GM23338 (cell line): ENCODE data around the gene RNU6-9. TPM values are rescaled to one million over a fixed set of nuclear protein-coding genes. Genes with fewer than 3 reads are reported as not detected.

Experiments
- ATAC-seq: fragments of 200-7000 bp; cut with Tn5 transposase; 3 replicates; pipeline ENCODE4 v1.9.1; 2020
- DNase-seq: peaks from one replicate; pipeline ENCODE4 v3.0.0-alpha.2; 2015; ENCODE audit warnings: low spot score
- H2AFZ ChIP-seq: fragments of 200-600 bp; sonication (generic); 2 replicates; pipeline ENCODE4 v1.8.0; 2016; ENCODE audit warnings: antibody characterized with exemption, mild to moderate bottlenecking, moderate library complexity
- H3F3A ChIP-seq: fragments of 200-600 bp; sonication (generic); replicated peaks from 2 replicates; pipeline ENCODE4 v1.8.0; 2017; ENCODE audit warnings: antibody characterized with exemption, mixed run types, low read depth
- H3K27ac ChIP-seq: fragments of 200-600 bp; sonication (generic); 2 replicates; pipeline ENCODE4 v1.6.1; 2016; ENCODE audit warnings: low read depth
- H3K27me3 ChIP-seq: fragments of 200-600 bp; sonication (generic); 2 replicates; pipeline ENCODE4 v1.8.0; 2016; ENCODE audit warnings: mild to moderate bottlenecking, mixed run types, moderate library complexity; ENCODE audit not compliant: insufficient read depth
- H3K36me3 ChIP-seq: fragments of 200-600 bp; sonication (generic); 2 replicates; pipeline ENCODE4 v1.8.0; 2016; ENCODE audit warnings: mild to moderate bottlenecking; ENCODE audit not compliant: insufficient read depth
- H3K4me1 ChIP-seq: fragments of 200-600 bp; sonication (generic); 2 replicates; pipeline ENCODE4 v1.8.0; 2016; ENCODE audit warnings: mild to moderate bottlenecking, moderate library complexity; ENCODE audit not compliant: insufficient read depth
- H3K4me2 ChIP-seq: fragments of 200-600 bp; sonication (generic); 2 replicates; pipeline ENCODE4 v1.7.1; 2017; ENCODE audit warnings: mixed run types
- H3K4me3 ChIP-seq: fragments of 200-600 bp; sonication (generic); 2 replicates; pipeline ENCODE4 v1.6.1; 2016; ENCODE audit warnings: mixed run types
- H3K79me2 ChIP-seq: fragments of 200-600 bp; sonication (generic); replicated peaks from 2 replicates; pipeline ENCODE4 v1.8.0; 2017; ENCODE audit warnings: mild to moderate bottlenecking; ENCODE audit not compliant: insufficient read depth
- H3K9me2 ChIP-seq: fragments of 200-600 bp; sonication (generic); 2 replicates; pipeline ENCODE4 v1.8.0; 2017; ENCODE audit not compliant: insufficient read depth
- H4K20me1 ChIP-seq: fragments of 200-600 bp; sonication (generic); replicated peaks from 2 replicates; pipeline ENCODE4 v1.8.0; 2017; ENCODE audit warnings: mild to moderate bottlenecking; ENCODE audit not compliant: insufficient read depth
- H3K27ac Mint-ChIP-seq: 2 replicates; pipeline ENCODE4 v1.8.0; 2020; ENCODE audit warnings: inconsistent platforms, mild to moderate bottlenecking, moderate library complexity, mixed read lengths
- H3K27me3 Mint-ChIP-seq: 3 replicates; pipeline ENCODE4 v1.8.0; 2022; ENCODE audit warnings: low read depth, mild to moderate bottlenecking, moderate library complexity, mixed read lengths, inconsistent platforms; ENCODE audit not compliant: insufficient read depth, poor library complexity
- H3K36me3 Mint-ChIP-seq: 3 replicates; pipeline ENCODE4 v1.8.0; 2021; ENCODE audit warnings: low read depth, mild to moderate bottlenecking, inconsistent platforms, moderate library complexity, mixed read lengths
- H3K4me1 Mint-ChIP-seq: 3 replicates; pipeline ENCODE4 v1.8.0; 2020; ENCODE audit warnings: mild to moderate bottlenecking, inconsistent platforms, mixed read lengths
- H3K4me3 Mint-ChIP-seq: 3 replicates; pipeline ENCODE4 v1.8.0; 2021; ENCODE audit warnings: moderate library complexity, mild to moderate bottlenecking, inconsistent platforms, mixed read lengths
- H3K9me3 Mint-ChIP-seq: 3 replicates; pipeline ENCODE4 v1.8.0; 2020; ENCODE audit warnings: moderate library complexity, mild to moderate bottlenecking, inconsistent platforms, mixed read lengths
- EZH2 ChIP-seq: fragments of 200-600 bp; sonication (generic); IDR thresholded peaks from one replicate; pipeline ENCODE4 v1.8.0; 2017; ENCODE audit warnings: antibody characterized with exemption, mild to moderate bottlenecking, low read depth; ENCODE audit not compliant: unreplicated experiment
- polyA plus RNA-seq: library from polyadenylated mRNA; unstranded; fragments of >200 nt; fragmentation: Nextera tagmentation; extraction: Ambion mirVana; gene quantifications from 2 replicates; pipeline ENCODE4 v1.2.1, GENCODE V29; 2016
- total RNA-seq: library from RNA; depleted of rRNA; stranded (reverse); fragments of >200 nt; shearing (Covaris generic); gene quantifications from 2 replicates; pipeline ENCODE4 v1.2.3, GENCODE V29; 2014
- TF ChIP-seq, protein P1 (sequence below), 2 experiments: fragments of 200-600 bp in 1 of 2; sonication (generic) in 1 of 2; conservative IDR thresholded peaks; 2 replicates each; pipeline versions ENCODE4 v1.5.1 to v1.6.1; 2016 to 2017; ENCODE audit warnings: antibody characterized with exemption in 2 of 2, low read depth in 2 of 2, mild to moderate bottlenecking in 2 of 2, moderate library complexity in 1 of 2

Gene RNU6-9
- total and polyA plus RNA-seq, 2 experiments from 2014 or later: not detected

DNA sequence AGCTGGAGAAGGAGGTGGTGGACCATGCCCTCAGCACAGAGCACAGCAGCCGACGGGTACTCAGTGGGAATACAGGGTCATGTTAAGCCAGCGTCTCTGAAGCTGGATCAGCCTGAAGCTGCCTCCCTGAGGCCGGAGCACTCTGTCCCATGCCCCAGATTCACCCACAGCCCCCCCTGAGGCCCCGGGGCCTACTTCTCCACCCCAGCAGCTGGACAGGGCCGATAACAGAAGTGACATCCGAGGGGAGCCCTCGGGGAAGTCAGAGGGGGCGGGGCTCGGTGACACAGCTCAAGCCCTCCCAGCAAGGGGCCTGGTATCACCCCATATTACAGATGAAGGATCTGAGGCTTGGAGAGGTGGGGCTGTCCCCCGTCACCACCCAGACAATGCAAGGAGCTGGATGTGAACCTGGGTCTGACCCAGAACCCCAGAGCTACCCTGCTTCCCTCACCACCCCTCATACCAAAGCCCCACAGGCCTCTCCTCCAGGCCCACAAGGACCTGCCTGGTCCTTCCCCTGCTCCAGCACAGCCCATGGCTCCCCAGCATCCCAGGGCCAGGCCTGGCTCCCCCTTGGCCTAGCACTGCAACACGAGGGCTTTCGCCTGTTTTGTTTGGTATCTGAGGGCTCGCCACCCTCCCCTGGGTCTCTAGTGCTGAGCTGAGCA lies 14.0 kb downstream of the RNU6-9 start:
- H3K4me3 ChIP-seq: no peak overlapping the region
- H3K36me3 Mint-ChIP-seq: peaks cover 12% of the 10 kb centered on the region; the same call in 2 of the 3 replicates
- no peak overlapping the region for H3K27ac ChIP-seq
- H3K4me1 Mint-ChIP-seq: peaks cover 2% of the 10 kb centered on the region; the same call in 1 of the 3 replicates
- no peaks in the 10 kb centered on the region for H3K9me2 ChIP-seq
- TF ChIP-seq, protein P1, sequence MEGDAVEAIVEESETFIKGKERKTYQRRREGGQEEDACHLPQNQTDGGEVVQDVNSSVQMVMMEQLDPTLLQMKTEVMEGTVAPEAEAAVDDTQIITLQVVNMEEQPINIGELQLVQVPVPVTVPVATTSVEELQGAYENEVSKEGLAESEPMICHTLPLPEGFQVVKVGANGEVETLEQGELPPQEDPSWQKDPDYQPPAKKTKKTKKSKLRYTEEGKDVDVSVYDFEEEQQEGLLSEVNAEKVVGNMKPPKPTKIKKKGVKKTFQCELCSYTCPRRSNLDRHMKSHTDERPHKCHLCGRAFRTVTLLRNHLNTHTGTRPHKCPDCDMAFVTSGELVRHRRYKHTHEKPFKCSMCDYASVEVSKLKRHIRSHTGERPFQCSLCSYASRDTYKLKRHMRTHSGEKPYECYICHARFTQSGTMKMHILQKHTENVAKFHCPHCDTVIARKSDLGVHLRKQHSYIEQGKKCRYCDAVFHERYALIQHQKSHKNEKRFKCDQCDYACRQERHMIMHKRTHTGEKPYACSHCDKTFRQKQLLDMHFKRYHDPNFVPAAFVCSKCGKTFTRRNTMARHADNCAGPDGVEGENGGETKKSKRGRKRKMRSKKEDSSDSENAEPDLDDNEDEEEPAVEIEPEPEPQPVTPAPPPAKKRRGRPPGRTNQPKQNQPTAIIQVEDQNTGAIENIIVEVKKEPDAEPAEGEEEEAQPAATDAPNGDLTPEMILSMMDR (conservative IDR thresholded peaks at IDR 0.05; ENCODE audit: low read depth in 2 of 2): no peak
- no peak for ATAC-seq
- H3K27me3 Mint-ChIP-seq: peaks cover 10% of the 10 kb centered on the region
- H3K27me3 ChIP-seq: no peaks in the 10 kb centered on the region
- H3K9me3 Mint-ChIP-seq: no peaks in the 10 kb centered on the region
- no peak for DNase-seq
- peaks cover 15% of the 10 kb centered on the region; the same call in 1 of the 2 replicates for H3F3A ChIP-seq
- no peak overlapping the region for H3K4me2 ChIP-seq
- peaks cover 46% of the 10 kb centered on the region for H4K20me1 ChIP-seq
- peaks cover 66% of the 10 kb centered on the region for H3K79me2 ChIP-seq
- no peak overlapping the region for H3K4me3 Mint-ChIP-seq
- no peaks in the 10 kb centered on the region for H3K36me3 ChIP-seq
- no peak overlapping the region for H3K27ac Mint-ChIP-seq
- H2AFZ ChIP-seq: no peak overlapping the region
- peaks cover 5% of the 10 kb centered on the region; the same call in 1 of the 2 replicates for H3K4me1 ChIP-seq

DNA sequence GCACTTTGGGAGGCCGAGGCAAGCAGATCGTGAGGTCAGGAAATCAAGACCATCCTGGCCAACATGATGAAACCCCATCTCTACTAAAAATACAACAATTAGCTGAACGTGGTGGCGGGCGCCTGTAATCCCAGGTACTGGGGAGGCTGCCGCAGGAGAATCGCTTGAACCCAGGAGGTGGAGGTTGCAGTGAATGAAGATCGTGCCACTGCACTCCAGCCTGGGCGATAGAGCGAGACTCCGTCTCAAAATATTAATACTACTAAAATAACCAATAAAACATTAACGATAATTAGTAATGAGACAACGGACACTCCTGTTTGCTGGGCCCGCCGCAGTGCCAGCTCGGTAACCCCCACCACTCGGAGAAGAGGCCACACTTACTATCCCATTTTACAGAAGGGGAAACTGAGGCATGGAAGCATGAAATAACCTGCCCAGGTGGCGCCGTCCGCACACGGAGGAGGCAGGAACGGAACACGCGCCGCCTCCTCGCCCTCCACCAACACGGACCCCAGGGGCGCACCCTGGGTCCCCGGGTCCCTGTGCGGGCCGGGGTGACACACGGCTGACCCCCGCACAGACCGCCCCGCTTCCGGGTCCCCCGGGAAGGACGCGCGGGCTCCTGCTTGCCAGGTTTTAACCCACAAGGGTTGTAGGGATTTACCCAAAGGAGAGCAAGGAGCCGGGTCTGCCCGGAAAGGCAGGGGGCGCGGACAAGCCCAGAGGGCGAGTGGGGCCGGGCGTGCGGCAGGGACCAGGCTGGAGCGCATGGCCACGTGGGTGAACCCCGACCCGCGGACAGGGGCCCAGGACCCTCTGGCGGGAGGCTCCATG lies 18.1 kb downstream of the RNU6-9 start:
- DNase-seq: peak; percentile 81
- H3K4me1 ChIP-seq: peaks cover 5% of the 10 kb centered on the region; the same call in 1 of the 2 replicates
- H3F3A ChIP-seq: peaks cover 18% of the 10 kb centered on the region
- no peak overlapping the region for H3K27ac ChIP-seq
- peaks cover 29% of the 10 kb centered on the region for H3K27me3 ChIP-seq
- H3K4me3 ChIP-seq: peak overlapping the region; percentile 54
- peak overlapping the region; percentile 68 for H3K4me2 ChIP-seq
- H2AFZ ChIP-seq: no peak overlapping the region
- Mint-ChIP-seq H3K4me1 (0 out of 3 replicates have a peak, but pooled peaks cover 2% of the 10 kb centered on the region), H3K4me3 (peak overlapping the region; percentile 65), H3K36me3 (peaks cover 6% of the 10 kb centered on the region; the same call in 2 of the 3 replicates), H3K27me3 (peaks cover 29% of the 10 kb centered on the region), H3K9me3 (no peaks in the 10 kb centered on the region), H3K27ac (no peak overlapping the region)
- H3K79me2 ChIP-seq: peaks cover 43% of the 10 kb centered on the region
- peak; percentile 71 for ATAC-seq
- no peaks in the 10 kb centered on the region for H3K36me3 ChIP-seq
- TF ChIP-seq EZH2: no peak
- TF ChIP-seq, protein P1 (conservative IDR thresholded peaks at IDR 0.05; ENCODE audit: low read depth in 2 of 2): 0 out of 4 replicates have a peak, but pooled peaks of 1 of the 2 experiments have one; percentile 4
- no peaks in the 10 kb centered on the region for H3K9me2 ChIP-seq
- peaks cover 39% of the 10 kb centered on the region for H4K20me1 ChIP-seq
